HG02678 (cell line): ENCODE data around the gene NBEA.
"Not testable (repeated sequence)": the region's sequence is repeated elsewhere in the genome, so short reads cannot be mapped to it uniquely, and the experiment has no call there.

ENCODE experiments used
- ATAC-seq: cut with Tn5 transposase; IDR thresholded peaks from one replicate; pipeline ENCODE4 v1.9.1; 2021; ENCODE audit warnings: mild to moderate bottlenecking, moderate library complexity; ENCODE audit not compliant: unreplicated experiment

Gene NBEA

DNA sequence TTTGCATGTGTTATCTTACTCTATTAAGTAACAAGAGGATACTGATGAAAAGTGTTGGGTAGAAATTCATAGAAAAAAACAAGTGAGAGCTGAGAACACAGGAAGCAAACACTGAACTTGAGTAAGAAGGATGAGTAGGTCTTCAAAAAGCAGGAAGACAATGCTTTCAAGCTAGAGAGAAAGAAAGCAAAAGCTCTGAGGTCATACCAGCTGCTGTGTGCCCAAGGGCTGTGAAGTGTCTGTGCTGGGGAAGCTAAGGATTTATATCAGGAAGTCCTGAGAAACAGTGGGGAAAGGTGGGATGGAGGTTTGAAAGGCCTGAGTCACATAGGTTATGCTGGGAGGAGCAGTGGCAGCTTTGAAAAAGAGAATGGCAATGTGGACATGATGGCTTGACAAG, 679.9 kb downstream of the NBEA start:
- no peak for ATAC-seq

DNA sequence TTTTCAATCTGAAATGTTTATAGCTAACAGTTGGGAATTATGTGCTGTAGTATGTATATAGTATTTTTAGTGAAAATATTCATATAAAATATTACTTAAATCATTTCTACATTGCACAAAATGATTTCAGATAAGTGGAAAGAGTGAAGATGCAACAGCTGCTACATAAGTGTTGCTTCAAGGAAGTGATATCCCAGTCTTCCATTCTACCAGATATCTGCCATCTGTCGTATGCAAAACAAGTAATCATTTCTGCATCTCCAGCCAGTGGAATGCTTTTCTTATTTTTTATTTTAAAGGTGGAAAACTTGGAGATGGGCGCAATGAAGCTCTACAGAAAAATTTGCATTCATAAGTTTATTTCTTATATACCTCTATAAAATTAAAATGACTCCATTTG, 687.0 kb downstream of the NBEA start:
- no peak for ATAC-seq

DNA sequence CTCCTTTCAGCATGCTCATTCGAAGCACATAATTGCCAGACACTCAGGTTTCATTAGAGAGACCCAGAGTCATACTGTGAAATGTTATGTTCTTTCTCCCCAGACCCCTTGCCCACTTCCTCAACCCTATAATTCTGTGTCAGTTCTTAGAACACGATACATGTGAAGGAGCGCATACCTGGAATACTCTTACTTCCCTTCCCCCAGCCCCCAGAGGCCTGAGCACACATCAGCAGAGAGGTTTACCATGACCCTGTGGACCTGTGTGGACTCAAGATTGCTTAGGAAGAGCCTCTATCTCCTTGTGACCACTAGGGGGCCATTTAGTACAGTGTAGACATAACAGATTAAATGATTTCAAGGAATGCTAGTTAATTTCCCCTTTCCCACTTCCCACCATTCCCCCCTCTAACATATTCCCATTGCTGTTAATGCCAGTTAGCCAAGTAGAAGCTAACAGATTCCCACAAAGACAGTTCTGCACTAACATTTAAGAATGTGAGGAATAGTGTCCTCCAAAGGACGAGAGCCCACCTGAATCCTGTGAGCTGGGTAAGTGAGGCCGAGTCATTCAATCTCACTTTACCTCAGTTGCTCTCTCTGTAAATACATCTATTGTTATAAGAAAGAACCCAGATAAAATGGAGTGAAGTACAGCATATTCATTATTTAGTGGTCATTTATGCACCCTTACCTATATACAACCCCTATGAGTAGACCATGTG, 688.6 kb downstream of the NBEA start:
- ATAC-seq, result peak; percentile 87

DNA sequence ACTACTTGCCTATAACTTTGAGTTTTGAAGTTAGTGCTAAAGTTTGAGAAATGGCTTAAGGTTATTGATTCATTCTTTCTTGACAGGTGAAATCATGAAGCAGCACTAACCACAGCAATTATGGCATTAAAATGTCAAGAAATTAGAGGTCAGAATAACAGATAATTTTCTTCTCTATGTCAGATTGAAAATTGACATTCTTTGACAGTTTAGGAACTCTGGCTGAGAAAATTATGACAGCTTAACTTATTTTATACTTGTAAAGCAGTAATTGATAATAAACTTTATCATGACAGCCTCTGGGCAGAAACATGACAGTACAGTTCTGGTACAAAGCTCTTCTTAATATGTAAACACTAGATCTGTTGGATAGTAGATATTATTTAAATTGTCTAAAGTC, 689.6 kb downstream of the NBEA start:
- ATAC-seq, result no peak

DNA sequence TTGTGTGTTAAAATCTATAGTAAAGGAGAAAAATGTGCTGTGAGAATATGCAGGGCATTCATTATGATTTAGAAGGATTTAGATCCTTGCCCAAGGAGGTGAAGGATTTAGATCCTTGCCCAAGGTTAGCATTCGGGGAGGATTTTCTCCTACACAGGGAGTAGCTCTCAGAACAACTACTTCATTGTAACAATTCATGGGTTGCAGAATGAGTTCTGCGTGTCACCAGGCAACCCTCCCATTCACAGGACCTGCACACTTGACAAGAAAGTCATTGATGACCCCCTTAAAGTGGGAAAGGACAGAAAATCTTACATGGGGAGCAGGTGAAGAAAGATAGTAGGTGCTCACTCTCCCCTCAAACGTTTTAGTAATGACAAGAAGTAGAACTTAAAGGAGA, 701.6 kb downstream of the NBEA start:
- ATAC-seq, result no peak

DNA sequence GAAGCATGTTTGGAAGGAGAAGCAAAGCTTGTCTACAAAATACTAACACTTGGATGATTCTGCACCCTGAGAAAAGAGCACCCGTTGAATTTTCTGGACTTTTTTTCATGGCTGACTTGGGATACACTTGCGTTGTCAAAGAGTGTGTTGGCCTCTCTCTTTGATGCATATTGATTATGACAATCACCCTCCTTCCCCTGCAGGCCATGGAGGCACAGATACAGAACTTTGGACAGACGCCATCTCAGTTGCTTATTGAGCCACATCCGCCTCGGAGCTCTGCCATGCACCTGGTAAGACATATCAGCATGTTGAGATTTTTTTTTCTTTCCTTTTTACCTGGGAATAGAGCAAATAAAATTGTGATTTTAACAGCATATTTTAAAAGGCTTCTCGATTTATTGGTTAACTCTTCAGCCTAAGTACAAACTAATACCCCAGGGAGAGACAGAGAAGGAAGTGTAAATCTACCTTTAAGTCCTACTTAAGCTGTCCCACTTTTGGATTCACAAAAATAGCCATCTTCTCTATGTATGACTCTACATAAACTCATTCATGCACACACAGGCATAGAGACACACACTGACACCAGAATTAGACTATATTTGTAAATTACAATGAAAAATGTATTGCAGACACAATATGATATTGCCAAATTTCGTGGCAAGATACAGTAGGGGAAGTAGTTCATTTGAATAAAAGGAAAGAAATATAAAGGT, 704.1 kb downstream of the NBEA start:
- ATAC-seq, result no peak

DNA sequence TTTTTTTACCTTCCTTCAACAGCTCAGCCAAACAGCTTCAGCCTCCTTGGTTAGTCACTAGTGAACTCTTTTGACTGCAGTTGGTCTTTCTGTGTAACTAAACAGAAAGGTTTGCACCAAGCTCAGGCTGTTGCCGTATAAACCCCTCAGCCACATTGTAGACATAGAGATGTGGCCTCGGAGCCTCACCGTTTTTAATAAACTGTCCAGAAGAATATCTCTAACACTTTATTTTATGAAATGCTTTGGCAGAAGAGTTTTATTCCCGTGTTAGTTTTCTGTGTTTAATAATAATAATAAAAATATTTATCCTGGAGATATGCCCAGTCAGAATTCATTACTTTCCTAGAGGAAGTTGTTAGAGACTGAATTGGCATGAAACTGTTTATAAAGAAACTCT, 706.1 kb downstream of the NBEA start:
- no peak for ATAC-seq

DNA sequence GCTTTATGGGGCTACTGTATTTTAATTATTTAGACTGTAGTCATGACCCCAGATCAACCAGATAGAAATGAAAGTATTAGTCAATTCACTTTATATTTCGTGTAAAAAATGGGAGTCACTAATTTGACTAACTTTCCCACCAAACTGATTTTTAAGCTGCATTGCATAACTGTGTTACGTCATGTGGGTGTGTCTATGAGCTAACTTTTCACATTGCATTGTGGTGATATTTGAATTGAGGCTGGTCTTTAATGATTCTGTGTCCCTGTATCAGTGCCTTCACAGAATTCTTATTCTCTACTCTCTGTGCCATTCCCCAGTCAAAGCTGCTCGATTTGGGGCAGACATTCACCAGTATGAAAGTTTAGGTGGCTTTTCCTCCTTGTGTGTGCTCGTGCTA, 707.1 kb downstream of the NBEA start:
- no peak for ATAC-seq

DNA sequence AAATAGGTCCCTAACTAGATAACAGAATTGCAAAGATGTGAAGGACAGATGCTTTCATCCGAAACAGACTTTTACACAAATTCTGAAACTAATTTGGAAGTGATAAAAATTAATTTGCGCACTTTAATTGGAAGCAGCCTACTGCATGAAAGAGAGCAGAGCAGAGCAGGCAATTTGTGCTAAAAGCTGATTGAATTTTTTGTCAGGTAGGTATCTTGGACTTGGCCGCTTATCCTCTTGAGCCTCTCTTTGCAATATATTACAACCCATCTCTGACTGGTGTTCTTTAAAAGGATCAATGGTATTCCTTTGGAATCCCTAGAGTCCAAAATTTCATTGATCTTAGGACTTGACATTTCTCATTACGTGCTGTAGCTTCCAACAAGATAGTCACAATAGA, 717.7 kb downstream of the NBEA start:
- ATAC-seq, result no peak

DNA sequence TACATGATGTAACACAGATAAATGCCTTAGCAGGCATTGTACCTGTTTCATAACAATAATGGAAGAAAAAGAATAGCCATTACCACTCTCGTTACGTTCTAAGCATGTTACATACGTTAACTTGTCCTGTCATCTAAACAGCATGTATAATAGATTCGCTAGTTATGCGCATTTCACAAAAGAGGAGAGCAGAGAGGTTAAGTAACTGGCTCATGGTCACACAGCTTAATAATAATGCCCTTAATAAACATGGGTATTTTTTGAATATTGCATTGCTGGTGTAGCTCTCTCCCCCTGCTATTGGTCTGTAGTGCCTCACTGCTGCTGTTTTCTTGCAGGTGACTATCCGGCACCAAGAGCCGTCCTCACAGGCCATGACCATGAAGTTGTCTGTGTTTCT, 722.7 kb downstream of the NBEA start:
- no peak for ATAC-seq

DNA sequence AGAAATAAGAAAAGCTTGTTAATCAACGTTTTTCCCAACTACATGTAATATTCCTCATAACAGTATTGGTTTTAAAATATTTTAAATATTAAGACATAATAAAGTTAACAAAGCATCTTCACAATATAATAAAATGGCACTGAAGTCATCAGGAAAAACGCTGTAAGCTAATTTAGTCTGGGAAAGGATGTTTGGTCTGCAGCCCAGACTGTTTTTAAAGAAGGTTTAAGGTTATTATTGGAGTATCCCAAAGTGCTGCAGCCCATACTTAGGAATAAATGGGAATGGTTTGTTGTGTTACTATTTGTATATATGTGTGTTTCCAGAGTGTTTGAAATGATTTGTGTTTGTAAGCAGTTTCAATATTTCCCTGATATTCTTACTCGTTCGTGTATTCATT, 727.3 kb downstream of the NBEA start:
- ATAC-seq, result no peak

DNA sequence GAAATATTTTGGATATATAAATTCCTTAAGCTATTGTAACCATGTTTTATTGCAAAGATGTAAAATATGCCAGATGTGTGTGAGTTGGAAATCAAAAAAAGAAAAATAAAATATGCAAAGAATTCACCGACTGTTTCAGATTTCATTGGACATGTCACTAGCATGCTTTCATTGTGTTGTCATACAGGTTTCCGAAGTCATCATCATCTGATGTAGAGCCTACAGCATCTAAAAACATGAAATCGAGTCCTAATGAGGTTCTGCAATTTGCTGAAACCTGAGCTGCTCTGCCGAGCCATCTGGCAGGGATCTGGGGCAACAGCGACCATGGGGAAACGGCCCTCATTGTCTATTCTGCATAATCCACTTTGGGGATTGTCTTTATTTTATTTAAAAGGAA, 730.5 kb downstream of the NBEA start:
- ATAC-seq, result no peak

DNA sequence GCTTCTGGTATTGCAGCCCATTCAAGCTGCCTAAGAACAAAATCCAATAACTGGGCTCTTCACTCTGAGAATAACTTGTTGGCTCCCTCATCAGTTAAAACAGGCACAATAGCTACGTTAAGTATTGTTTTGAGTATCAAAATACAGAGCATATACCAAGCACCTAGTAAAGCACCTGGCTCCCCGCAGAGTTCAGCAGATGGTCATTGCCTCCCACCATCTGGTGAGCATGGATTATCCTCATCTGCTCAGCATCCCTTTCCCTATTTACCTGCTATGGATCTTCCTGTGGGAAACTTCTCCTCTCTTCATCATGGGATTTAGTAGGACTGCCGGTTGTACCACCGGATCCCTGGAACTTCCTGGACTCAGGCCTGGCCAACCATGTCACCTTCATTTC, 733.6 kb downstream of the NBEA start:
- no peak for ATAC-seq

DNA sequence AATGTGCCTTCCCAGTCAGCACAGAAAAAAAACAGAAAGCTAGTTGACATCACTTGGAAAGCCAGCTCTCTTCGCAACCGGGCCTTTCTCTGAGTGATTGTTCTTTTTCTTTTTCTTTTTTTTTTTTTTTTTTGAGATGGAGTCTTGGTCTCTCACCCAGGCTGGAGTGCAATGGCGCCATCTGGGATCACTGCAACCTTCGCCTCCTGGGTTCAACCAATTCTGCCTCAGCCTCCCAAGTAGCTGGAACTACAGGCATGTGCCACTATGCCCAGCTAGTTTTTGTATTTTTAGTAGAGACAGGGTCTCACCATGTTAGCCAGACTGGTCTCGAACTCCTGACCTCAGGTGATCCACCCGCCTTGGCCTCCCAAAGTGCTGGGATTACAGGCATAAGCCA, 735.8 kb downstream of the NBEA start:
- not testable (repeated sequence) for ATAC-seq

DNA sequence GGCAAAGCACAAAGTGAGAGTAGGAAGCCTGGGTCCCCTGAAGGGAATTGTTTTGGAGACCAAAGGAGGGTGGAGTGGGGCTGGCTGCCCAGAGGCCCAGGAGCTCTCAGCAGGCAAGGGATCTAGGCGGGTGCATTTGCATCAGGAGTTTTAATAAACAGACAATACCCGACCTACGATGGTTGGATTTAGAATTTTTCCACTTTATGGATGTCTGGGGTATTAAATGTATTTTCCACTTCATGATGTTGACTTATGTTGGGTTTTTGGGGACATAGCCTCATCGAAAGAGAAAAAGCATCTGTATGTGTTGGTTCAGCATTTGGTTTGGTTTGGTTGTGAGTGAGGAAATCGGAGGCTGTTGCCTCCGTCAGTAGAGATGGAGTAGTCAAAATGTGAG, 739.6 kb downstream of the NBEA start:
- ATAC-seq, result no peak

DNA sequence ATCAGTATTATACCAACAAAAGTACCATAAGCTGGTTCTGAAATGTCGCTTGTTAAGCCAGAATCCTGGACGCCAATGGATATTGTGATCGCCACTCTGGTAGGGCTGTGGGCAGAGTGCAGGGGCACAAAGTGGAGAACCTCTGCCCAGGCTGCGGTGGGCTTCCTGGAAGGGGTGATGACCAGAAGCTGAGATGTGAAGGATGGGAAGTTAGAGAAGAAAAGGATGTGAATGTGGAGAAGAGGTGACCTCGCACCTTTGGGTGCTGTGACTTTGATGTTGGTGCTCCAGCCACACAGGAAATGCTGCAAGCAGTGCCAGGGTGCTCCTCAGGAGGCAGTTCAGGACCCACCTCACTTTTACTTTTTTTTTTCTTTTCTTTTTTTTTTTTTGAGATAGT, 742.4 kb downstream of the NBEA start:
- no peak for ATAC-seq

DNA sequence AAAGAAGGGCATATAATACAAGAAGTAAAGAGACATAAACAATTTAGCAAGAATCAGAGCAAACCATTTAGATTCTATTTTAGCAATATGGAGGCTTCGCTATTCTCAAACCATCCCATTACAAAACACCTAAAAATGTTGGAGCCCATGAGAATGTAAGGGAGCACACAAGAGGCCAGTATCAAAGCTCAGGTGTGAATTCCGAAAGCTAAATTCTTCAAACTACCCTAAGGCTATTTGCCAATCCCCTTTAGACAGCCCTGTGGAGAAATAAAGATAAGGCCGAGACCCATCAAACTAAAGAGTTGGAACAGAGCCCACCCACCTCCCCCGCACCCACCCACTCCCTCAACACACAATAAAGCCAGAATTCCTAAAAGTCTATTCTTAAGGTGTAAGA, 745.3 kb downstream of the NBEA start:
- ATAC-seq, result no peak

DNA sequence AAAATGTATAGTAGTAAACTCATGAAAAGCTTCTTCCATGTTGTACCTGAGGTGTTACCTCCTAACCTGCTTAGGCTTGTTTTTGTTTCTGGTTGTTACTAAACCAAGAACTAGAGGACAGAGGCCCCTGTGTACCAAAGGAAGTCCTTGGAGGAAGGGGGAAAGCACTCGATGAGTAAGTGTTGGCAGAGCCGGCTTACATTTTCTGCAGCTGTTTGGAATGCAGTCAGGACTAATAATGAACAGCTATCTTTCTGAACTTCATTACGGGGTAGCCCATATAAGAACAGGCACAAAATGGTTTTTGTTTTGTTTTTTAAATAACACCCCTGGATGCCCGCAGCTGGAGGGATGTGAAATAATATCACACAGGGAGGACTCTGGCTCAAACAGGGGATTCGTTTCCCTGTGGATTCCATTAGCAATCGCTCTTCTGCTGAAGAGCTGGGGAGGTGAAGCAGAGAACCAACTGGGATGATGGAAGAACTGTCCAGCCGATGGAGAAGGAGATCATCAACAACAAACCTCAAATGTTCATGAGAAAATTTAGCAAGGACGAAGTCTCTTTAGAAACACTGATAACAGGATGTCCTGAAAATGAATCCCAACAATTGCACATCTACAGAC, 748.6 kb downstream of the NBEA start:
- no peak for ATAC-seq

DNA sequence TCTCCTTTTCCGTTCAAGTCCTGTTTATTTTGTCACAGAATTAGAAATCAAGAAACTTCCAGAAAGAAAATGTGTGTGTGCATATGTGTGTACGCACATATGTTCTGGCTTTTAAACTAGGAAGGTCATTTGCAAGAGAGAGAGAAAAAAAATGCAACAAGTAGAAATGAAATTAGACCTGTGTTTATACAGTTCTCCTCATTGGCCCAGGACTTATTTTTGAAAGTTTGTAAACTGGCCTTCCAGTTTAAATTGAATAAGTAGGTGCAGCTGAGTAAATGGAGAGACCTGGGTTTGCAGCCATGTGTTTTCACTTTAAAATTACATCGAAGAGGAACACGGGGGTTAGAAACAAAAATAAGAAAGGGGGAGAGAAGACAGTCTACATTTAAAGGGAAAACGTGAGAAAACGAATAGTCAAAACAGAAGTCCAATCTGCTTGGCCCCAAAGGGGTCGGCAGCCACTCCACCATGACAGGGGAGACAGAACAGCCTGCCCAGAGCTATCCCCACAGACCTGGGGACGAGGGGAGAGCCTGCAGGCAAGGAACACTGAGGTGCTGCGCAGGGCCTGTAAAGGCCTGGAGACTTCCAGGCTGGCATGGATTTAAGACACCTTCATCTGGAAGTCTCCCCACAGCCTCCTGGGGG, 751.2 kb downstream of the NBEA start:
- ATAC-seq, result no peak

DNA sequence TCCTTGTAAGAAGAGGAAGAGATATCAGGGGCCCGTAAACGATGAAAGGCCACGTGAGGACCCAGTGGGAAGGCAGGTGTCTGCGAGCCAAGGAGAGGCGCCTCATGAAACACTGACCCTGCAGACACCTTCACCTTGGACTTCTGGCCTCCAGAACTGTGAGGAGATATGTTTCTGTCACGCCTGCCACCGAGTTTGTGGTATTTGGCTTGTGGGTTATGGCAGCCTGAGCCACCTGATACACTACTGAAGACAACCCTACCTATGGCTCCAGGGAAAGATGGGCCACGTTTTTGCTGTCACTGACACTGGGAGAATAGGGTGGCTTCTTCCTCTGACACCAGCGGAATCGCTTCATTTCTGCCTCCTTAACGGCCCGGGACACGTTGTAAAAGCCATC, 752.0 kb downstream of the NBEA start:
- no peak for ATAC-seq

DNA sequence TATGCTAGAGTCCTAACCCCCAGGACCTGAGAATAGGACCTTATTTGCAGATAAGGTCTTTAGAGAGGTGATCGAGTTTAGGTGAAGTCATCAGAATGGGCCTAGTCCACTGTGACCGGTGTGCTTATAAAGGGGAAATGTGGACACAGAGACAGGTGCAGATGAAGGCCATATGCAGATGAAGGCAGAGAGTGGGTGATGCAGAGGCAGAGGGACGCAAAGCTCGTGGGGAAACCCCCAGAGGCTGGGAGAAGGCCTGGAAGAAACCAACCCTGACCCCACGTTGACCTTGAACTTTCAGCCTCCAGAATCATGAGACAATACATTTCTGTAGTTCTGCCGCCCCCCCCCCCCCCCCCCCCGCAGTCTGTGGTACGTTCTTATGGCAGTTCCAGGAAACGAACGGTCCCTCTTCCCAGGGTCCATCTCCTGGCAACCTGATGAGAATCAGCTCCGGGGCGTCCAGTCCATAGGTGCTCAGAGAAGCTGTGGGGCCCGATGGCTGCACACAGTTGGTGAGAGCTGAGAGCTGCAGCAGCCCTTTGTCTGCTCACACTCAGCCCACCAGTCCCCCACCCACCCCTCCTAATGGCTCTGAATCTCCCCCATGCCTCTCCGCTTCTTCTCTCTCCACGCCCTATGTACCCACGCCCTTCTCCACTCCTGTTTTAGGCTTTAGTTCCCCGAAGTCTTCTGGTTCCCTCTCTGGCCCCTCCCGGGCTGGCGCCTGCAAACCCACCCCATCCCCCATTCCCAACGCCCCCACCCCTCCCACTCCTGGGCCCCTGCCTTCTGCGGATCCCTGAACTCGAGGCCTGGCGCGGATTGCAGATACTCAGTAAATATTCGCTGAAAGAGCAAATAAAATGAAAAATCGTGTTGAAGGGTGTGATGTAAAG, 752.7 kb downstream of the NBEA start:
- no peak for ATAC-seq
